Glutamatergic neuron (in vitro differentiated cells): ENCODE data around the gene SSBP4. TPM values are rescaled to one million over a fixed set of nuclear protein-coding genes. Genes with fewer than 3 reads are reported as not detected.

Experiments used
- DNase-seq: peaks from one replicate; pipeline ENCODE4 v3.0.0; 2022
- H3K27ac Mint-ChIP-seq: one replicate; pipeline ENCODE4 v1.8.0; 2020; ENCODE audit warnings: mild to moderate bottlenecking, mixed read lengths, inconsistent platforms; ENCODE audit not compliant: unreplicated experiment
- H3K27me3 Mint-ChIP-seq: one replicate; pipeline ENCODE4 v1.8.0; 2020; ENCODE audit warnings: mild to moderate bottlenecking, moderate library complexity, mixed read lengths, inconsistent platforms; ENCODE audit not compliant: unreplicated experiment
- H3K36me3 Mint-ChIP-seq: one replicate; pipeline ENCODE4 v1.8.0; 2020; ENCODE audit warnings: mild to moderate bottlenecking, mixed read lengths, inconsistent platforms; ENCODE audit not compliant: unreplicated experiment
- H3K4me1 Mint-ChIP-seq: one replicate; pipeline ENCODE4 v1.8.0; 2020; ENCODE audit warnings: mild to moderate bottlenecking, low read depth, mixed read lengths, inconsistent platforms; ENCODE audit not compliant: unreplicated experiment
- H3K4me3 Mint-ChIP-seq: one replicate; pipeline ENCODE4 v1.8.0; 2020; ENCODE audit warnings: mild to moderate bottlenecking, mixed read lengths, inconsistent platforms; ENCODE audit not compliant: unreplicated experiment
- H3K9me3 Mint-ChIP-seq: one replicate; pipeline ENCODE4 v1.8.0; 2020; ENCODE audit warnings: mild to moderate bottlenecking, moderate library complexity, mixed read lengths, inconsistent platforms; ENCODE audit not compliant: unreplicated experiment
- CTCF ChIP-seq: fragments of 200-600 bp; sonication (generic); IDR thresholded peaks from one replicate; pipeline ENCODE4 v1.5.0; 2021; ENCODE audit not compliant: partially characterized antibody, unreplicated experiment
- long read RNA-seq: library from polyadenylated mRNA; unstranded; transcript quantifications from one replicate; pipeline ENCODE4 v2.0.0, GENCODE V29; 2020; ENCODE audit not compliant: unreplicated experiment
- total RNA-seq: library from RNA; stranded (reverse); fragmentation: NEBNext Ultra II Directional; extraction: Animal tissue kit (Norgen Biotek cat#: 25700); gene quantifications from one replicate; pipeline ENCODE4 v1.2.1, GENCODE V29; 2021; ENCODE audit not compliant: unreplicated experiment

The SSBP4 gene
- total RNA-seq: 177 TPM
- long read RNA-seq, transcript SSBP4-202 (17 exons, 1,721 nt): major isoform, 34 of 50 reads
- long read RNA-seq, partial matches to known transcripts: 3 of 50 reads
- long read RNA-seq, other reads (novel, unspliced or antisense): 10 of 50 reads

- peaks cover 8% of the 10 kb centered on the region for H3K27me3 Mint-ChIP-seq
- peak; percentile 82 for DNase-seq
- peak; percentile 38 for TF ChIP-seq CTCF
- peak within 1 kb of the TSS; percentile 92 for H3K27ac Mint-ChIP-seq
- H3K9me3 Mint-ChIP-seq: peaks cover 25% of the 10 kb centered on the region
- peaks cover 30% of the 10 kb centered on the region for H3K4me1 Mint-ChIP-seq
- peak within 1 kb of the TSS; percentile 95 for H3K4me3 Mint-ChIP-seq
- no peaks in the 10 kb centered on the region for H3K36me3 Mint-ChIP-seq
These were observed at the start of gene SSBP4 for GRCh38 chr19:18419195-18419698. Gene SSBP4, plus strand, starts transcription at chr19:18419398. Its CDS starts 251 bp downstream, at chr19:18419649.

- no peaks in the 10 kb centered on the region for H3K36me3 Mint-ChIP-seq
- no peak for DNase-seq
- H3K4me3 Mint-ChIP-seq: peak overlapping the region; percentile 47
- H3K9me3 Mint-ChIP-seq: peaks cover 7% of the 10 kb centered on the region
- peaks cover 4% of the 10 kb centered on the region for H3K27me3 Mint-ChIP-seq
- TF ChIP-seq CTCF: no peak
- peaks cover 9% of the 10 kb centered on the region for H3K4me1 Mint-ChIP-seq
- H3K27ac Mint-ChIP-seq: peak overlapping the region; percentile 89
These were observed 45.7 kb upstream of the SSBP4 start for GRCh38 chr19:18373407-18373891.

- H3K4me1 Mint-ChIP-seq: peaks cover 9% of the 10 kb centered on the region
- H3K4me3 Mint-ChIP-seq: peak overlapping the region; percentile 47
- no peaks in the 10 kb centered on the region for H3K36me3 Mint-ChIP-seq
- H3K9me3 Mint-ChIP-seq: peaks cover 5% of the 10 kb centered on the region
- H3K27me3 Mint-ChIP-seq: peaks cover 3% of the 10 kb centered on the region
- peak; percentile 82 for DNase-seq
- TF ChIP-seq CTCF: no peak
- peak overlapping the region; percentile 89 for H3K27ac Mint-ChIP-seq
These were observed 45.1 kb upstream of the SSBP4 start for GRCh38 chr19:18373892-18374629.

GRCh38 chr19:18377026-18377425 is 42.2 kb upstream of the SSBP4 start:
- TF ChIP-seq CTCF: no peak
- peaks cover 3% of the 10 kb centered on the region for H3K27me3 Mint-ChIP-seq
- H3K27ac Mint-ChIP-seq: no peak overlapping the region
- H3K9me3 Mint-ChIP-seq: peaks cover 7% of the 10 kb centered on the region
- no peak overlapping the region for H3K4me3 Mint-ChIP-seq
- H3K36me3 Mint-ChIP-seq: no peaks in the 10 kb centered on the region
- no peak for DNase-seq
- H3K4me1 Mint-ChIP-seq: peaks cover 7% of the 10 kb centered on the region
